Measurements from ENCODE around the gene OXLD1.

- TF ChIP-seq CTCF (IDR thresholded peaks at IDR 0.05) (no peak), POLR2AphosphoS5 (IDR thresholded peaks at IDR 0.05) (no peak), POLR2A (IDR thresholded peaks at IDR 0.05) (no peak)
These were observed 10.9 kb downstream of the OXLD1 start for GRCh38 chr17:81655378-81656117.
